Suprapubic skin (tissue), 4 donors: Measurements from ENCODE around the gene SYNGR2. TPM values are rescaled to one million over a fixed set of nuclear protein-coding genes. Genes with fewer than 3 reads are reported as not detected.

Experiments used
- DNase-seq, 2 donors: peaks; one replicate each; pipeline ENCODE4 v3.0.0-alpha.2; 2019; ENCODE audit warnings: low spot score in 2 of 2
- H3K27ac ChIP-seq: fragments of 200-600 bp; sonication (generic); one replicate; pipeline ENCODE4 v1.5.1; 2019
- H3K27me3 ChIP-seq: fragments of 200-600 bp; sonication (generic); one replicate; pipeline ENCODE4 v1.5.1; 2019
- H3K36me3 ChIP-seq: fragments of 200-600 bp; sonication (generic); one replicate; pipeline ENCODE4 v1.5.1; 2019
- H3K4me1 ChIP-seq: fragments of 200-600 bp; sonication (generic); one replicate; pipeline ENCODE4 v1.5.1; 2019
- H3K4me3 ChIP-seq: fragments of 200-600 bp; sonication (generic); one replicate; pipeline ENCODE4 v1.5.1; 2019; ENCODE audit warnings: mild to moderate bottlenecking
- H3K9me3 ChIP-seq: fragments of 200-600 bp; sonication (generic); one replicate; pipeline ENCODE4 v1.5.1; 2019
- CTCF ChIP-seq, 2 donors: fragments of 200-600 bp in 1 of 2; fragments of 450-650 bp in 1 of 2; sonication (generic) in 1 of 2; IDR thresholded peaks; one replicate each; pipeline ENCODE4 v1.5.1; 2016 to 2019; ENCODE audit warnings: antibody characterized with exemption in 2 of 2, mild to moderate bottlenecking in 1 of 2, moderate library complexity in 1 of 2
- EP300 ChIP-seq: sonication (generic); formaldehyde crosslinking; IDR thresholded peaks from one replicate; pipeline ENCODE4 v1.6.1; 2017; ENCODE audit warnings: antibody characterized with exemption
- POLR2A ChIP-seq, 2 donors: fragments of 450-650 bp; IDR thresholded peaks; one replicate each; pipeline ENCODE4 v1.6.1; 2017; ENCODE audit warnings: antibody characterized with exemption in 2 of 2, mild to moderate bottlenecking in 2 of 2, moderate library complexity in 2 of 2
- POLR2AphosphoS5 ChIP-seq, 3 donors: sonication (generic); formaldehyde crosslinking; IDR thresholded peaks; one replicate each; pipeline ENCODE4 v1.6.1; 2017; ENCODE audit warnings: antibody characterized with exemption in 3 of 3
- WGBS: methylation state at CpG from one replicate; pipeline ENCODE4 v1.1.5; 2018; 5-methylcytosine and 5-hydroxymethylcytosine counted together
- total RNA-seq, 4 donors: library from RNA; depleted of rRNA; stranded (reverse); fragments of >200 nt; gene quantifications; one replicate each; pipeline ENCODE4 v1.1.0, GENCODE V29; 2016

The SYNGR2 gene
- total RNA-seq, 4 donors from 2014 or later = 127 to 139 (median 133) TPM

GRCh38 chr17:78133179-78133951 is 35.0 kb upstream of the SYNGR2 start:
- H3K4me1 ChIP-seq = peaks cover 41% of the 10 kb centered on the region
- no peak for DNase-seq
- no peak overlapping the region for H3K27ac ChIP-seq
- TF ChIP-seq POLR2AphosphoS5 (IDR thresholded peaks at IDR 0.05) = no peak
- TF ChIP-seq EP300 = no peak
- no peak for TF ChIP-seq POLR2A (IDR thresholded peaks at IDR 0.05)
- TF ChIP-seq CTCF (IDR thresholded peaks at IDR 0.05) = no peak
- H3K4me3 ChIP-seq = no peak overlapping the region
- H3K36me3 ChIP-seq = no peaks in the 10 kb centered on the region
- WGBS = 92% methylated on average over 18 of the region's 30 CpGs
- no peaks in the 10 kb centered on the region for H3K27me3 ChIP-seq
- H3K9me3 ChIP-seq = no peaks in the 10 kb centered on the region

GRCh38 chr17:78133971-78134898 is 34.1 kb upstream of the SYNGR2 start:
- H3K4me1 ChIP-seq = peaks cover 32% of the 10 kb centered on the region
- H3K4me3 ChIP-seq = no peak overlapping the region
- 65% methylated on average over 28 of the region's 39 CpGs for WGBS
- no peaks in the 10 kb centered on the region for H3K27me3 ChIP-seq
- no peaks in the 10 kb centered on the region for H3K9me3 ChIP-seq
- no peak overlapping the region for H3K27ac ChIP-seq
- no peaks in the 10 kb centered on the region for H3K36me3 ChIP-seq
- no peak for DNase-seq
- TF ChIP-seq CTCF (IDR thresholded peaks at IDR 0.05) (peak in 1 of 2 donors; percentile 48), POLR2A (IDR thresholded peaks at IDR 0.05) (no peak), EP300 (no peak)

GRCh38 chr17:78134899-78135385 is 33.4 kb upstream of the SYNGR2 start:
- no peaks in the 10 kb centered on the region for H3K36me3 ChIP-seq
- no peak overlapping the region for H3K4me3 ChIP-seq
- no peak for DNase-seq
- H3K9me3 ChIP-seq = no peaks in the 10 kb centered on the region
- WGBS = 40% methylated on average over 2 of the region's 9 CpGs
- no peaks in the 10 kb centered on the region for H3K27me3 ChIP-seq
- H3K4me1 ChIP-seq = peaks cover 28% of the 10 kb centered on the region
- TF ChIP-seq POLR2A (IDR thresholded peaks at IDR 0.05) = no peak
- TF ChIP-seq POLR2AphosphoS5 (IDR thresholded peaks at IDR 0.05) = no peak
- no peak for TF ChIP-seq CTCF (IDR thresholded peaks at IDR 0.05)
- no peak for TF ChIP-seq EP300
- no peak overlapping the region for H3K27ac ChIP-seq

GRCh38 chr17:78135858-78136500 is 32.4 kb upstream of the SYNGR2 start:
- Histone ChIP-seq H3K27me3 (no peaks in the 10 kb centered on the region), H3K27ac (no peak overlapping the region), H3K36me3 (no peaks in the 10 kb centered on the region), H3K4me1 (peaks cover 25% of the 10 kb centered on the region), H3K9me3 (no peaks in the 10 kb centered on the region), H3K4me3 (no peak overlapping the region)
- TF ChIP-seq POLR2A (IDR thresholded peaks at IDR 0.05) (no peak), POLR2AphosphoS5 (IDR thresholded peaks at IDR 0.05) (no peak), CTCF (IDR thresholded peaks at IDR 0.05) (no peak), EP300 (no peak)
- DNase-seq = no peak
- 93% methylated on average over 9 of the region's 9 CpGs for WGBS
